Liver (tissue), 3 donors: Measurements from ENCODE around the gene LRRC46.

Experiments
- CTCF ChIP-seq: fragments of 150-350 bp; IDR thresholded peaks from 2 replicates; pipeline ENCODE4 v1.5.1; 2017; ENCODE audit warnings: improper control_type of control experiment, low read depth, low read length; ENCODE audit not compliant: missing input control
- EGR1 ChIP-seq, 2 donors: IDR thresholded peaks; 2 replicates each; pipeline ENCODE4 v1.6.1; 2016 to 2018; ENCODE audit warnings: antibody characterized with exemption in 2 of 2, low read depth in 2 of 2
- GABPA ChIP-seq, 2 donors: IDR thresholded peaks in 1 of 2; conservative IDR thresholded peaks in 1 of 2; 2 replicates each; pipeline ENCODE4 v1.6.1; 2016; ENCODE audit warnings: antibody characterized with exemption in 2 of 2, mild to moderate bottlenecking in 1 of 2, moderate library complexity in 1 of 2
- RAD21 ChIP-seq, 2 donors: IDR thresholded peaks; 2 replicates each; pipeline ENCODE4 v1.6.1; 2016; ENCODE audit warnings: antibody characterized with exemption in 2 of 2, mild to moderate bottlenecking in 2 of 2
- REST ChIP-seq: IDR thresholded peaks from 2 replicates; pipeline ENCODE4 v1.6.1; 2016; ENCODE audit warnings: antibody characterized with exemption, mild to moderate bottlenecking
- SP1 ChIP-seq: IDR thresholded peaks from 2 replicates; pipeline ENCODE4 v1.6.1; 2018; ENCODE audit warnings: antibody characterized with exemption, mild to moderate bottlenecking
- TAF1 ChIP-seq: conservative IDR thresholded peaks from 2 replicates; pipeline ENCODE4 v1.6.1; 2016; ENCODE audit warnings: antibody characterized with exemption, mild to moderate bottlenecking
- YY1 ChIP-seq: IDR thresholded peaks from 2 replicates; pipeline ENCODE4 v1.6.1; 2016; ENCODE audit warnings: antibody characterized with exemption, mild to moderate bottlenecking
- donor health status: healthy.
- donor health status: healthy.

- no peak for TF ChIP-seq REST
- no peak for TF ChIP-seq EGR1 (IDR thresholded peaks at IDR 0.05; ENCODE audit: low read depth in 2 of 2)
- no peak for TF ChIP-seq CTCF
- TF ChIP-seq YY1, result no peak
- no peak for TF ChIP-seq TAF1
- TF ChIP-seq RAD21 (IDR thresholded peaks at IDR 0.05), result no peak
- no peak for TF ChIP-seq SP1
- no peak for TF ChIP-seq GABPA (IDR thresholded peaks at IDR 0.05 in 1 of 2, conservative IDR thresholded peaks at IDR 0.05 in 1 of 2)
These were observed 5.1 kb downstream of the LRRC46 start for GRCh38 chr17:47836601-47837000.
